CD4-positive, alpha-beta T cell treated with Interleukin-15 for 4 hours (primary cell): Measurements from ENCODE around the gene PCDHGA1.

Experiments
- DNase-seq: peaks from one replicate; pipeline ENCODE4 v3.0.0-alpha.2; 2020; ENCODE audit warnings: low spot score

Gene PCDHGA1

DNA sequence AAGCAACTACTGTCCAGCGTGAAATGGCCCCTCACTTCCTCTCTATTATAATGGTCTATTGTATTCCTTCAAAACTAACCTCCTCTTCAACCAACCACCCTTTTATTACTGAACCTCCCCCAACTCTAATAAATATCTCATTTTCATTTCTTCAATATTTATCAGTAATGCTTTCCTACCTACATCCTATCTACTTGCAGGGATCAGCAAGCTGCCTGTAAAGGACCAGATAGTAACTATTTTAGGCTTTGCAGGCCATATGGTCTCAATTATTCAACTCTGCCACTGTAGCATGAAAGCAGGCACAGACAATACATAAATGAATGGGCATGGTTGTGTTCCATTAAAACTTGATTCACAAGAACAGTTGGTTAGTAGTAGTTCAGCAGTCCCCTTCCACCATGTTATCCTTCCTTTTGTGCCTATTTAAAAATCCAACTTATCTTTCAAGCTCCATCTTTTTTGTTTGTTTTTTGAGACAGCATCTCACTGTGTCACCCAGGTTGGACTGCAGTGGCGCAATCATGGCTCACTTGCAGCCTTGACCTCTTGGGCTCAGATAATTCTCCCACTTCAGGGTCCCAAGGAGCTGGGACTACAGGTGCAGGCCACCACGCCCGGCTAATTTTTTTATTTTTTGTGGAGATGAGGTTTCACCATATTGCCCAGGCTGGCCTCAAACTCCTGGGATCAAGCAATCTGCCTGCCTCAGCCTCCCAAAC lies 204.3 kb downstream of the PCDHGA1 start:
- DNase-seq, result no peak

- DNase-seq, result no peak
Measured at GRCh38 chr5:141543053-141543452, 212.7 kb downstream of the PCDHGA1 start.

- DNase-seq, result no peak
Measured at GRCh38 chr5:141547488-141547887, 217.2 kb downstream of the PCDHGA1 start.

DNA sequence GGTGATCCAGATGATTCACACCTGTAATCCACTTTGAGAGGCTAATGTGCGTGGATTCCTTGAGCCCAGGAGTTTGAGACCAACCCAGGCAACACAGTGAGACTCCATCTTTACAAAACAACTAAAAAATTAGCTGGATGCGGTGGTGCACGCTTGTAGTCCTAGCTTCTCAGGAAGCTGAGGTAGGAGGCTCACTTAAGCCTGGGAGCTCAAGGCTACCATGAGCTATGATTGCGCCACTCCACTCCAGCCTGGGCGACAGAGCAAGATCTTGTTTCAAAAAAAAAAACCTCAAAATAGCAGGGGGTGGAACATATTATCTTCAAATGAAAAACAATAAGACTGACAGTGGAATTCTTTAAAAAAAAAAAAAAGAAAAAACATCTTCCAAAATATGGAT lies 217.6 kb downstream of the PCDHGA1 start:
- no peak for DNase-seq

- peak; percentile 76 for DNase-seq
Measured at GRCh38 chr5:141557681-141558136, 227.4 kb downstream of the PCDHGA1 start.

DNA sequence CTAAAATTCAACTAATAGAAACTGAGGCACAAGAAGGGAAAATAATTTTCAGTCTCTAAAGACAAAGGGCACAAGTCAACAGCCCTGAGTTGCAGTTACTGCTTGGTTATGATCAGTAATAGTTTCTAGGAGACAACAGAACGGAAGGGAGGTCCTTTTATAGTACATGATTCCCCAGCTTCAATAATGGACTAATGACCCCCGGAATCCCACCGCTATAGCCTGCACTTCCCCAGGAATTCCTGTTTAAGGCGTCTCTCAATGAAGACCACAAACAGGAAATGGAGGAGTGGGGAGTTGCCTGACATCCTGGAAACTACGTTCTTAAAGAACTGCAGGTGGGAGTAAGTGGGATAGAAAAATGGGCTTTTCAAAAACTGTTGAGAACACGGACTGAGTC lies 227.8 kb downstream of the PCDHGA1 start:
- no peak for DNase-seq

DNA sequence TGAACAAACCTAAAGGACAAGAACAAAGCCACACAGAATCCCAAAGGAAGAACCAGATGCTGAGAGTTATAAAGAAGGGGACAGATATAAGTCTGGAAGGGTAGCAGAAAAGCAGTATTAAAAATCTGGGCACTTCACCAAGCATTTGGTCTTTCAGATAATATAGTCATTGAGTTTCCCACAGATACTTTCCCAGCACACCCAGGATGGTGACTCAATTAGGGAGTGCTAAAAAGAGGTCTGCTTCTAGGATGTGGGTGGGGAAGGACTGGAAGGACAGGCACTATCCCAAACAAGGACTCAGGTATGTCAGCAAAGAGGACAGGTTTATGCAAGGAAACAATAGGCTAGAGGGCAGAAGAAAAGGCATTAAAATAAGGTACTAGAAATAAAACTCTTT lies 229.1 kb downstream of the PCDHGA1 start:
- DNase-seq, result no peak

DNA sequence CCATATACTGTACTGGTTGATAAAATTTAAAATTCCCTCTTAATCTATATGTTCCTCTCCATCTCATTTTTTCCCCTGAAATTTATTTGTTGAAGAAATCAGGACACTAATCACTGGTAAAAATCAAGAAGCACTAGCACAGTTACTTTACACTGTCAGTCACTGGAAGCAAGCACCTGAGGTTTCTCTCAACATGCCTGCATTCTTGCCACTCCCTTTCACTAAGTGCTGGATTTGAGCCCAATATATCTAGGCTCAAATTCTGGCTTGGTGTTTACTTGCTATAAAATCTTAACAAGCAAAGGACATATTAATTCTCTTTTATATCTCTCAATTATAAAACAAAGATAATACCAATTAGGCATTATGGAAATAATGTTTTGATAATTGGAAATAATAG lies 229.8 kb downstream of the PCDHGA1 start:
- no peak for DNase-seq

DNA sequence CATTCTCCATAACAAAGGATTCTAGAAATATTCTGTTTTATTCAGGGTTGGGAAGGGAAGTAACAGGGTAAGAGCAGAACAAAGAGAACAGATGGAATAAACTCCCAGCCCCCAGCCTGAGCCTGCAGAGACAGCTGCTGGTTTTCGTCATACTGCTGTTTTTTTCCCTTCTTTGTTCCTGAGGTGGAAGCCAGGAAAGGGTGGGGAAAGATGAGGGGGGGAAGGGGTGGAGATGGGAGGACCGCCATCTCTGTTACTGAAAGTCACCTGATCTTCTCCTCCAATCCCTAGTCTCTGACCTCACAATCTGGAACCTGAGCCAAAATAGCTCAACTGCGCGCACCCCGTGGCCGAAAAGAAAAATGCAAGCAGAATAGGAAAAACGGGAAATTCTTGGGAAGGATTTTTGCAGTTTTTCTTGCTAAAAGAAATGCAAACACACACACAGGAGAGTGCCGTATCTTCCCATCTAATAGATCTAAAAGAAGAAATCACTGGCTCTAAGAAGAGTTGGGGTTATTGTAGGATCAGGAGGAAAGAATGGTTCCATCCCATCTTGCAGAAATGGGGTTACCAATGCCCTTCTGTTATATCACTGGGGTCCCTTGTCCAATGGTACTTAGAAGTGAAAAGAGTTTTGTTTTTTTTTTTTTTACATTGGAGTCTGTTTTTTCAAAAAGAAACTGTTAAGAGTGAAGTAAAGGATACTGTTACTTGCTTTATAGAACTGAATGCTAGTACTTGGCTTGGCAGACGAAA lies 230.6 kb downstream of the PCDHGA1 start:
- DNase-seq, result no peak
